ENCODE measurements around the gene TTR. TPM values are rescaled to one million over a fixed set of nuclear protein-coding genes. Genes with fewer than 3 reads are reported as not detected.

TTR gene
- polyA plus RNA-seq, 1 of the 3 experiments (the other 2 are of a cell fraction) = not detected

GRCh38 chr18:31548853-31549252, 42.8 kb upstream of the TTR start (continued):
- no peak for TF ChIP-seq CTCF (IDR thresholded peaks at IDR 0.05)
- no peak for TF ChIP-seq YY1 (IDR thresholded peaks at IDR 0.05; ENCODE audit: low read depth)
- no peak for TF ChIP-seq RAD21 (IDR thresholded peaks at IDR 0.05; ENCODE audit: low read length)

GRCh38 chr18:31549416-31549815, 42.3 kb upstream of the TTR start:
- Histone ChIP-seq H4K20me1 (ENCODE audit: insufficient read depth) (no peaks in the 10 kb centered on the region), H3K4me2 (no peak overlapping the region), H3K36me3 (replicated peaks in 1 of 2; ENCODE audit: control insufficient read depth in 1 of 2, insufficient read depth in 2 of 2, low read length in 1 of 2) (no peaks in the 10 kb centered on the region), H3K9me3 (no peaks in the 10 kb centered on the region), H3F3A (replicated peaks; ENCODE audit: insufficient read depth) (no peaks in the 10 kb centered on the region), H3K9ac (no peak overlapping the region), H3K4me3 (ENCODE audit: low read depth in 2 of 2, low read length in 1 of 2) (no peak overlapping the region), H3K27ac (ENCODE audit: low read depth in 2 of 2, low read length in 1 of 2) (no peak overlapping the region), H3K79me2 (ENCODE audit: insufficient read depth) (no peaks in the 10 kb centered on the region), H3K27me3 (ENCODE audit: insufficient read depth) (peaks cover 18% of the 10 kb centered on the region; the same call in 1 of the 2 replicates), H3K4me1 (ENCODE audit: control insufficient read depth in 1 of 2, insufficient read depth in 2 of 2, low read depth in 1 of 2, low read length in 1 of 2) (no peaks in the 10 kb centered on the region), H2AFZ (ENCODE audit: low read depth) (no peak overlapping the region), H3K9me2 (no peaks in the 10 kb centered on the region)
- WGBS (ENCODE audit: low lambda C conversion rate) = 65% methylated on average over 4 of the region's 4 CpGs
- no peak for TF ChIP-seq GABPA (IDR thresholded peaks at IDR 0.05; ENCODE audit: low read depth)
- no peak for TF ChIP-seq ZBTB33 (IDR thresholded peaks at IDR 0.05; ENCODE audit: borderline replicate concordance, low read depth)
- no peak for TF ChIP-seq JUND (IDR thresholded peaks at IDR 0.05)
- no peak for TF ChIP-seq NFIC (IDR thresholded peaks at IDR 0.05; ENCODE audit: borderline replicate concordance)
- no peak for TF ChIP-seq CTCF (IDR thresholded peaks at IDR 0.05)
- no peak for TF ChIP-seq USF1 (IDR thresholded peaks at IDR 0.05; ENCODE audit: borderline replicate concordance, low read depth)
- no peak for TF ChIP-seq RCOR1 (IDR thresholded peaks at IDR 0.05; ENCODE audit: low read length)
- TF ChIP-seq TCF12 (IDR thresholded peaks at IDR 0.05) = no peak
- TF ChIP-seq TEAD4 (IDR thresholded peaks at IDR 0.05; ENCODE audit: borderline replicate concordance, insufficient read depth) = no peak
- no peak for TF ChIP-seq NRF1 (IDR thresholded peaks at IDR 0.05; ENCODE audit: low read depth, low read length)
- TF ChIP-seq RXRA (IDR thresholded peaks at IDR 0.05; ENCODE audit: borderline replicate concordance, low read depth) = no peak
- no peak for TF ChIP-seq SIN3A (IDR thresholded peaks at IDR 0.05; ENCODE audit: borderline replicate concordance, low read depth, low read length)
- TF ChIP-seq MAX (IDR thresholded peaks at IDR 0.05; ENCODE audit: low read depth) = no peak
- no peak for TF ChIP-seq IRF3 (IDR thresholded peaks at IDR 0.05; ENCODE audit: low read depth, low read length)
- no peak for TF ChIP-seq RFX5 (IDR thresholded peaks at IDR 0.05; ENCODE audit: low read length)
- TF ChIP-seq EZH2phosphoT487 (IDR thresholded peaks at IDR 0.05; ENCODE audit: borderline replicate concordance, low read depth) = no peak
- no peak for DNase-seq
- POLR2A ChIA-PET = no interaction called here
- CTCF ChIA-PET = interaction anchor here (0.5 to 5.4 kb wide), 4 partner anchors 85 to 427 kb away, joined by 3 to 25 read pairs (median 3); no protein-coding TSS in a partner anchor
